Activated naive CD4-positive, alpha-beta T cell treated with anti-CD3 and anti-CD28 coated beads for 36 hours (primary cell): Measurements from ENCODE around the gene ANP32E. TPM values are rescaled to one million over a fixed set of nuclear protein-coding genes. Genes with fewer than 3 reads are reported as not detected.

Source experiments
- CTCF ChIA-PET: fragments of 350-600 bp; sonication (Branson Sonifier 250); formaldehyde crosslinking; loops from one replicate; lab custom pipeline; 2021; ENCODE audit warnings: antibody characterized with exemption; lab: Charles Lee
- DNase-seq: peaks from one replicate; pipeline ENCODE4 v3.0.0-alpha.2; 2020
- H3K27ac Mint-ChIP-seq: one replicate; pipeline ENCODE4 v1.8.0; 2021; ENCODE audit warnings: mild to moderate bottlenecking, mixed read lengths
- H3K27me3 Mint-ChIP-seq: one replicate; pipeline ENCODE4 v1.8.0; 2021; ENCODE audit warnings: low read depth, mixed read lengths
- H3K36me3 Mint-ChIP-seq: one replicate; pipeline ENCODE4 v1.8.0; 2021; ENCODE audit warnings: low read depth, mixed read lengths
- H3K4me1 Mint-ChIP-seq: one replicate; pipeline ENCODE4 v1.8.0; 2021; ENCODE audit warnings: low read depth, mixed read lengths
- H3K4me3 Mint-ChIP-seq: one replicate; pipeline ENCODE4 v1.8.0; 2021; ENCODE audit warnings: mild to moderate bottlenecking, moderate library complexity, mixed read lengths
- H3K9me3 Mint-ChIP-seq: one replicate; pipeline ENCODE4 v1.8.0; 2021; ENCODE audit warnings: mixed read lengths
- intact Hi-C: fragments of 100-400 bp; cut with micrococcal nuclease; formaldehyde crosslinking; loops from one replicate; pipeline ENCODE4 v1.15.1; 2023
- total RNA-seq, 2 experiments: library from RNA; stranded (reverse); gene quantifications; one replicate each; pipeline ENCODE4 v1.2.3, GENCODE V29; 2021

The ANP32E gene
- 100 to 1,000 TPM; 201 to 202 TPM for total RNA-seq

- CTCF ChIA-PET: interaction anchor here (0.6 to 1.2 kb wide), 2 partner anchors 12 to 20 kb away, joined by 3 read pairs; no protein-coding TSS in a partner anchor
- intact Hi-C loops: loop anchor here (1.0 to 2.0 kb wide), 7 partner anchors 23 to 393 kb away; partner anchors contain the start of genes APH1A, ENSA, FALEC and PRPF3
- DNase-seq: peak; percentile 97
- no peak within 1 kb of the TSS for H3K4me3 Mint-ChIP-seq
- peaks cover 13% of the 10 kb centered on the region for H3K36me3 Mint-ChIP-seq
- no peak within 1 kb of the TSS for H3K27ac Mint-ChIP-seq
- H3K27me3 Mint-ChIP-seq: no peaks in the 10 kb centered on the region
- H3K4me1 Mint-ChIP-seq: peaks cover 21% of the 10 kb centered on the region
- H3K9me3 Mint-ChIP-seq: no peaks in the 10 kb centered on the region
Measured at GRCh38 chr1:150235852-150236613, at the start of gene ANP32E. ANP32E (minus strand) TSS chr1:150236112; CDS start chr1:150235786, 326 bp downstream.

GRCh38 chr1:150283260-150283659 lies 47.3 kb upstream of the ANP32E start:
- intact Hi-C loops: no loop called here
- no peaks in the 10 kb centered on the region for H3K36me3 Mint-ChIP-seq
- H3K4me1 Mint-ChIP-seq: peaks cover 24% of the 10 kb centered on the region
- H3K9me3 Mint-ChIP-seq: peaks cover 2% of the 10 kb centered on the region
- H3K4me3 Mint-ChIP-seq: no peak overlapping the region
- H3K27me3 Mint-ChIP-seq: no peaks in the 10 kb centered on the region
- DNase-seq: no peak
- H3K27ac Mint-ChIP-seq: no peak overlapping the region
- CTCF ChIA-PET: no interaction called here

- Mint-ChIP-seq H3K9me3 (peaks cover 2% of the 10 kb centered on the region), H3K36me3 (no peaks in the 10 kb centered on the region), H3K27ac (no peak overlapping the region), H3K4me3 (peak overlapping the region; percentile 82), H3K27me3 (no peaks in the 10 kb centered on the region), H3K4me1 (peaks cover 24% of the 10 kb centered on the region)
- intact Hi-C loops: no loop called here
- CTCF ChIA-PET: interaction anchor here (5.2 kb wide), 1 partner anchor 26 kb away, joined by 68 read pairs; the partner anchor contains the start of gene CA14
- peak; percentile 8 for DNase-seq
Measured at GRCh38 chr1:150282558-150282958, 46.6 kb upstream of the ANP32E start.

GRCh38 chr1:150281758-150282557 lies 46.0 kb upstream of the ANP32E start, which contains the start of gene CIART:
CIART (plus strand) TSS chr1:150282554; CDS start chr1:150283268, 714 bp downstream.
- DNase-seq: peak; percentile 78
- Mint-ChIP-seq H3K4me3 (peak within 1 kb of the TSS; percentile 82), H3K4me1 (peaks cover 24% of the 10 kb centered on the region), H3K9me3 (peaks cover 2% of the 10 kb centered on the region), H3K27ac (no peak within 1 kb of the TSS), H3K36me3 (no peaks in the 10 kb centered on the region), H3K27me3 (no peaks in the 10 kb centered on the region)
- intact Hi-C loops: loop anchor here (1.0 kb wide), 4 partner anchors 13 to 68 kb away; partner anchors contain the start of genes ANP32E and APH1A
- CTCF ChIA-PET: interaction anchor here (0.6 to 5.2 kb wide), 4 partner anchors 10 to 600 kb away, joined by 3 to 68 read pairs (median 3); partner anchors contain the start of gene CA14

GRCh38 chr1:150281221-150281757 lies 45.4 kb upstream of the ANP32E start:
- H3K4me3 Mint-ChIP-seq: peak overlapping the region; percentile 82
- peaks cover 24% of the 10 kb centered on the region for H3K4me1 Mint-ChIP-seq
- no peak overlapping the region for H3K27ac Mint-ChIP-seq
- CTCF ChIA-PET: interaction anchor here (0.6 to 5.2 kb wide), 4 partner anchors 9 to 601 kb away, joined by 3 to 68 read pairs (median 3); partner anchors contain the start of gene CA14
- H3K27me3 Mint-ChIP-seq: no peaks in the 10 kb centered on the region
- H3K36me3 Mint-ChIP-seq: no peaks in the 10 kb centered on the region
- peak; percentile 82 for DNase-seq
- intact Hi-C loops: loop anchor here (1.0 kb wide), 4 partner anchors 12 to 67 kb away; partner anchors contain the start of genes ANP32E and APH1A
- H3K9me3 Mint-ChIP-seq: peaks cover 2% of the 10 kb centered on the region

- H3K9me3 Mint-ChIP-seq: peaks cover 2% of the 10 kb centered on the region
- intact Hi-C loops: no loop called here
- CTCF ChIA-PET: interaction anchor here (0.6 to 5.2 kb wide), 4 partner anchors 10 to 253 kb away, joined by 3 to 68 read pairs (median 4); partner anchors contain the start of gene CA14
- no peaks in the 10 kb centered on the region for H3K27me3 Mint-ChIP-seq
- peaks cover 24% of the 10 kb centered on the region for H3K4me1 Mint-ChIP-seq
- H3K27ac Mint-ChIP-seq: no peak overlapping the region
- H3K4me3 Mint-ChIP-seq: no peak overlapping the region
- DNase-seq: no peak
- no peaks in the 10 kb centered on the region for H3K36me3 Mint-ChIP-seq
Measured at GRCh38 chr1:150280138-150280707, 44.3 kb upstream of the ANP32E start.

GRCh38 chr1:150273311-150273710 lies 37.4 kb upstream of the ANP32E start:
- CTCF ChIA-PET: interaction anchor here (0.6 to 2.0 kb wide), 2 partner anchors 17 to 190 kb away, joined by 3 to 11 read pairs; no protein-coding TSS in a partner anchor
- Mint-ChIP-seq H3K9me3 (no peaks in the 10 kb centered on the region), H3K4me3 (no peak overlapping the region), H3K4me1 (peaks cover 7% of the 10 kb centered on the region), H3K36me3 (peaks cover 1% of the 10 kb centered on the region), H3K27ac (no peak overlapping the region), H3K27me3 (no peaks in the 10 kb centered on the region)
- intact Hi-C loops: no loop called here
- no peak for DNase-seq

GRCh38 chr1:150271291-150271959 lies 35.5 kb upstream of the ANP32E start:
- no peak for DNase-seq
- Mint-ChIP-seq H3K4me1 (peaks cover 23% of the 10 kb centered on the region), H3K36me3 (peaks cover 15% of the 10 kb centered on the region), H3K27ac (no peak overlapping the region), H3K27me3 (no peaks in the 10 kb centered on the region), H3K4me3 (no peak overlapping the region), H3K9me3 (no peaks in the 10 kb centered on the region)
- intact Hi-C loops: no loop called here
- CTCF ChIA-PET: interaction anchor here (0.6 to 1.2 kb wide), 2 partner anchors 9 to 10 kb away, joined by 3 to 5 read pairs; no protein-coding TSS in a partner anchor

GRCh38 chr1:150269451-150269850 lies 33.5 kb upstream of the ANP32E start:
- Mint-ChIP-seq H3K27me3 (no peaks in the 10 kb centered on the region), H3K36me3 (peaks cover 22% of the 10 kb centered on the region), H3K9me3 (no peaks in the 10 kb centered on the region), H3K4me1 (peaks cover 23% of the 10 kb centered on the region), H3K27ac (peak overlapping the region; percentile 96), H3K4me3 (peak overlapping the region; percentile 89)
- CTCF ChIA-PET: interaction anchor here (0.8 to 2.9 kb wide), 3 partner anchors 9 to 18 kb away, joined by 3 to 12 read pairs (median 3); no protein-coding TSS in a partner anchor
- no peak for DNase-seq
- intact Hi-C loops: loop anchor here (1.0 to 2.0 kb wide), 6 partner anchors 12 to 360 kb away; partner anchors contain the start of genes ANP32E, ENSA, MRPS21 and PRPF3

GRCh38 chr1:150268705-150269403 lies 32.9 kb upstream of the ANP32E start, which contains the start of gene APH1A:
APH1A (minus strand) TSS chr1:150269016; CDS start chr1:150268810, 206 bp downstream.
- H3K36me3 Mint-ChIP-seq: peaks cover 22% of the 10 kb centered on the region
- intact Hi-C loops: loop anchor here (1.0 to 2.0 kb wide), 6 partner anchors 12 to 360 kb away; partner anchors contain the start of genes ANP32E, ENSA, MRPS21 and PRPF3
- peak; percentile 98 for DNase-seq
- peak within 1 kb of the TSS; percentile 96 for H3K27ac Mint-ChIP-seq
- CTCF ChIA-PET: interaction anchor here (1.0 to 2.9 kb wide), 2 partner anchors 10 to 13 kb away, joined by 3 to 12 read pairs; no protein-coding TSS in a partner anchor
- peaks cover 23% of the 10 kb centered on the region for H3K4me1 Mint-ChIP-seq
- H3K4me3 Mint-ChIP-seq: peak within 1 kb of the TSS; percentile 89
- no peaks in the 10 kb centered on the region for H3K27me3 Mint-ChIP-seq
- no peaks in the 10 kb centered on the region for H3K9me3 Mint-ChIP-seq
